ENCODE results near the gene OCIAD2. TPM values are rescaled to one million over a fixed set of nuclear protein-coding genes. Genes with fewer than 3 reads are reported as not detected.

Gene OCIAD2
- total RNA-seq, 2 donors from 2014 or later, result 3.0 to 7.3 TPM

GRCh38 chr4:48862038-48862437 lies 44.5 kb downstream of the OCIAD2 start:
- WGBS, 2 donors, result 86 to 92% methylated on average over 3 of the region's 3 CpGs
- Histone ChIP-seq H3K4me1 (no peaks in the 10 kb centered on the region), H3K36me3 (replicated peaks in 1 of 2; ENCODE audit: insufficient read depth in 1 of 2, low read depth in 2 of 2) (peaks cover 0 to 3% of the 10 kb centered on the region in 2 donors), H3K27ac (no peak overlapping the region), H3K4me3 (no peak overlapping the region), H3K9me3 (no peaks in the 10 kb centered on the region), H3K27me3 (no peaks in the 10 kb centered on the region)
- intact Hi-C loops (cut with DNase I), result no loop called here
- ATAC-seq, result no peak
- DNase-seq, result no peak
- TF ChIP-seq POLR2A (IDR thresholded peaks at IDR 0.05) (no peak), CTCF (IDR thresholded peaks at IDR 0.05) (no peak)

GRCh38 chr4:48858130-48858529 lies 48.4 kb downstream of the OCIAD2 start:
- 83 to 89% methylated on average over 7 of the region's 7 CpGs for whole genome bisulfite sequencing, 2 donors

GRCh38 chr4:48854982-48855381 lies 51.6 kb downstream of the OCIAD2 start:
- H3K27me3 ChIP-seq, result no peaks in the 10 kb centered on the region
- intact Hi-C loops (cut with DNase I), result no loop called here
- H3K27ac ChIP-seq, result no peak overlapping the region
- DNase-seq (no peak), ATAC-seq (no peak)
- no peaks in the 10 kb centered on the region for H3K9me3 ChIP-seq
- TF ChIP-seq POLR2A (IDR thresholded peaks at IDR 0.05) (no peak), CTCF (IDR thresholded peaks at IDR 0.05) (no peak)
- no peak overlapping the region for H3K4me3 ChIP-seq
- H3K36me3 ChIP-seq (replicated peaks in 1 of 2; ENCODE audit: insufficient read depth in 1 of 2, low read depth in 2 of 2), result no peaks in the 10 kb centered on the region
- WGBS, 2 donors, result 82 to 92% methylated on average over 2 of the region's 2 CpGs
- no peaks in the 10 kb centered on the region for H3K4me1 ChIP-seq

More at GRCh38 chr4:48858130-48858529, 48.4 kb downstream of the OCIAD2 start:
- Histone ChIP-seq H3K4me3 (no peak overlapping the region), H3K9me3 (no peaks in the 10 kb centered on the region), H3K36me3 (replicated peaks in 1 of 2; ENCODE audit: insufficient read depth in 1 of 2, low read depth in 2 of 2) (peaks cover 0 to 3% of the 10 kb centered on the region in 2 donors), H3K4me1 (no peaks in the 10 kb centered on the region), H3K27ac (no peak overlapping the region), H3K27me3 (no peaks in the 10 kb centered on the region)
- DNase-seq (no peak), ATAC-seq (no peak)
- TF ChIP-seq CTCF (IDR thresholded peaks at IDR 0.05) (no peak), POLR2A (IDR thresholded peaks at IDR 0.05) (no peak)
- intact Hi-C loops (cut with DNase I), result no loop called here

- H3K27me3 ChIP-seq, result no peaks in the 10 kb centered on the region
- TF ChIP-seq POLR2A (IDR thresholded peaks at IDR 0.05), result no peak
- no peak for TF ChIP-seq CTCF (IDR thresholded peaks at IDR 0.05)
- no peaks in the 10 kb centered on the region for H3K4me1 ChIP-seq
- H3K9me3 ChIP-seq, result no peaks in the 10 kb centered on the region
- no peak overlapping the region for H3K27ac ChIP-seq
- intact Hi-C loops (cut with DNase I), result no loop called here
- H3K4me3 ChIP-seq, result no peak overlapping the region
- ATAC-seq (no peak), DNase-seq (no peak)
- WGBS, 2 donors, result 96 to 100% methylated on average over 1 of the region's 1 CpG
- H3K36me3 ChIP-seq (replicated peaks in 1 of 2; ENCODE audit: insufficient read depth in 1 of 2, low read depth in 2 of 2), result no peaks in the 10 kb centered on the region
These were observed 52.2 kb downstream of the OCIAD2 start for GRCh38 chr4:48854395-48854683.

GRCh38 chr4:48853604-48854394 lies 52.8 kb downstream of the OCIAD2 start:
- intact Hi-C loops (cut with DNase I), result no loop called here
- Histone ChIP-seq H3K27ac (no peak overlapping the region), H3K4me1 (no peaks in the 10 kb centered on the region), H3K36me3 (replicated peaks in 1 of 2; ENCODE audit: insufficient read depth in 1 of 2, low read depth in 2 of 2) (no peaks in the 10 kb centered on the region), H3K9me3 (no peaks in the 10 kb centered on the region), H3K27me3 (no peaks in the 10 kb centered on the region), H3K4me3 (no peak overlapping the region)
- no peak for DNase-seq
- WGBS, 2 donors, result 92 to 94% methylated on average over 4 of the region's 4 CpGs
- no peak for TF ChIP-seq POLR2A (IDR thresholded peaks at IDR 0.05)
- no peak for TF ChIP-seq CTCF (IDR thresholded peaks at IDR 0.05)
- no peak for ATAC-seq
